Measurements from ENCODE around the gene GLB1L3.

GLB1L3 gene

DNA sequence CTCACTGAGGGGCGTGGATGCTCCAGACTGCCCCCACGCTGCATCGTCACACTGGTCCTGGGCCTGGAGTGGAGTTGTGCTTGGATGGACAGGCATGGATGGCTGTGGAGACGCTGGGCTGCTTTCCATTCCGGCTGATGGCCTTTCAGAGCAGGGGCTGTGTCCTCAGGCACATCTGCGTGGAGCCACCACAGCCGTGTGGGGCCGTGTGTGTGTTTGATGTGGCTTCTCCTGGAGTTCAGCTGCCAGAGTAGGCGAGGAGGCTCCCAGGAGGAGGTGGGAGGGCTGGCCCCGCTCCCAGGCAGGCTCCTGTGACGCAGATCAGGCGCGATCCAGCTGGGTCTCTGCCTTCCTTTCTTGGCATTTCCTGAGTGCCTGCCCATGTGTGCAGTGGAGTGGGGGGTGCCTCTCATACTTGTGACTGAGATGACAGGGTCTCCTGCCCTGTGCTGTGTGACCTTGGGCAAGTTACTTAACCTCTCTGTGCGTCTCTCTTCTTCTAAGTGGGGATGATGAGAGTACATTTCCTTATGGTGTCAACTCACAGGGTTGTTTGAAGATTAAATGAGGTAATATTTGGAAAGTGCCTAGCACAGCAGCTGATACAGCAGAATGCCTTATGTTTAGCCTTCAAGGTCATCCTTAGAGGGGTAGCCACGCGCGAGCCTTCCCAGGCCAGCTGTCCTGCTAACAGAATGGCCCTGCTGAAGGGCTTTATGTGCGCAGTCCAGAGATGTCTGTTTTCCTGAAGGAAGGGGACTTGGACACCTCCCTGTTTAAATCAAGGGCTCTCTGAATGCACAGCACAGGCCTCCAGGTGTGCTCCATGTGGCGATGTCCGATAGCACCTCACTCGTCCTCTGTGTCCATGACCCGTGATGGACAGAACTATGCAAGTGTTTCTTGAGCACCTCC, 89.1 kb downstream of the GLB1L3 start:
- no peak for DNase-seq

DNA sequence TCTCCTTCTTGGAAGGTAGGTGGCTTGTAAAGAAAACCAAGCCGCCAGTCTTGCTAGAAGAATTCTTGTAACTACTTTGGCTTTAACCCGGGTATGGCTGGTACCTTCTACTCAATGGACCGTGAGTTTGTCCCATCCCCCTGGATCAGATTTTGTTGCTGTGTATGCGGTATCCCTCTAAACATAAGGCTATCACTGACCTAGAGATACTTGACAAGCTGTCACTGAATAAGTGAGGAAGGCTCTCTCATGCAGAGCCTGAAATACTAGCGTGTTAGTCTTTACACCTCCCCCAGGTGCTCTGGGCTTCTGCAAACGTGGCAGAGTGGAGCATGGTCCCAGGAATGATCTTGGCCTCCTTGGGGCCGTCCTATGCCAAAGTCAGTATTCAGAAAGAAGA, 90.1 kb downstream of the GLB1L3 start:
- DNase-seq = no peak

DNA sequence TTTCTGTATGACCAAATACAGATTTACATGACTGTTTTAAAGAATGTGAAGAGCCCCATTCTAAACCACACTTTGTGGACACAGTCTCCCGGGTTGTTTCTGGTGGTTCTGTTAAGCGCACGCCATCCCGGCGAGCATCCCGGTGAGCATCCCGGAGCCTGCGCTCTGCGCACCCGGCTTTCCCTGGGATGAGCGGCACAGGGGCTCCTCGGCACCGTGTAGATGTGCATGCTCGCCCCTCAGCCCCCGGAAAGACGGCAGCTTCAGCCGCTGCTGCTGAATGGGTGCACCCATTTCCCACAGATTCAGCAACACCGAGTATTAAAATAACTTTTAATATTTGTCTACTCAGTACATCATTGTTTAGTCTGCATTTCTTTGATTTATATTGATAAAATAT, 91.6 kb downstream of the GLB1L3 start:
- no peak for DNase-seq

Measured in GDM1 (cell line).